ENCODE measurements around the gene LCE4A.

LCE4A gene

DNA sequence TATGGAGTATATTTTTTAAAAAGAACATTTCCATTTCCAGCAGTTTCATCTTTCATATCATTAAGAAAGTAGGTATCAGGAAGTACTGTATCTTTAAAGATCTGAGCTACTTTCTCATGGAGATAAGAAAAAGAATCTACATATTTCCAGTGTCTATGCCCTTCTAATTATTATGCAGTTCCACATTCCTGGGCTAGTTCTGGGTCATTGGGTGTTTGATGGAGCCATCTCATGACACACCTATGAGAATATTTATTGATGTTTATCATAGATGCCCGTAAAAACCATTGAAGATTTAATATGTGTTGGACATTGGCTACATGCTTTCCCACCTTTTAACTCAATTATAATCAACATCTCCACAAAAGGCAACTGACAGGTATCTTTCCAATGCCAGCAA, 21.0 kb downstream of the LCE4A start:
- DNase-seq (ENCODE audit: low read depth), result no peak
- TF ChIP-seq, protein P1, sequence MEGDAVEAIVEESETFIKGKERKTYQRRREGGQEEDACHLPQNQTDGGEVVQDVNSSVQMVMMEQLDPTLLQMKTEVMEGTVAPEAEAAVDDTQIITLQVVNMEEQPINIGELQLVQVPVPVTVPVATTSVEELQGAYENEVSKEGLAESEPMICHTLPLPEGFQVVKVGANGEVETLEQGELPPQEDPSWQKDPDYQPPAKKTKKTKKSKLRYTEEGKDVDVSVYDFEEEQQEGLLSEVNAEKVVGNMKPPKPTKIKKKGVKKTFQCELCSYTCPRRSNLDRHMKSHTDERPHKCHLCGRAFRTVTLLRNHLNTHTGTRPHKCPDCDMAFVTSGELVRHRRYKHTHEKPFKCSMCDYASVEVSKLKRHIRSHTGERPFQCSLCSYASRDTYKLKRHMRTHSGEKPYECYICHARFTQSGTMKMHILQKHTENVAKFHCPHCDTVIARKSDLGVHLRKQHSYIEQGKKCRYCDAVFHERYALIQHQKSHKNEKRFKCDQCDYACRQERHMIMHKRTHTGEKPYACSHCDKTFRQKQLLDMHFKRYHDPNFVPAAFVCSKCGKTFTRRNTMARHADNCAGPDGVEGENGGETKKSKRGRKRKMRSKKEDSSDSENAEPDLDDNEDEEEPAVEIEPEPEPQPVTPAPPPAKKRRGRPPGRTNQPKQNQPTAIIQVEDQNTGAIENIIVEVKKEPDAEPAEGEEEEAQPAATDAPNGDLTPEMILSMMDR (IDR thresholded peaks at IDR 0.05; ENCODE audit: low read depth, low read length, missing control alignments), result no peak
- H3K4me3 ChIP-seq (ENCODE audit: low read depth, low read length), result no peak overlapping the region

DNA sequence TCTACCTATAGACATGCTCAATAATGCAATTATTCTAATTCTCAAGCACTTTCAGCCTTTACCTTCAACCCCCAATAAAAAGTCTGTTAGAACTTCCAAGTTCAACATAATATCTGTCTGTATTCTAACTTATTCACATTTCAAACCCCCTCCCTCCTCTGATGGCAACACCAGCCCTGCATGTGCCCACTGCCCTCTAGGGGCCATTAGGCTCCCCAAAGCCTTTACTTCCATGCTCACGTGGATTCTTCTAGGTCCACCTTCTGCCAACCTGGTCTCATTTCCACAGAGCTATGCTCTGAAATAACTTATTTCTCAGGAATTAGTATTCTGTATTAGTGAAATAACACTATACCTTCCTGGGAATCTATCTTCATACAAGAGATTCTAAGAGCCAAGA, 27.7 kb downstream of the LCE4A start:
- no peak for DNase-seq (ENCODE audit: low read depth)
- TF ChIP-seq, protein P1 (IDR thresholded peaks at IDR 0.05; ENCODE audit: low read depth, low read length, missing control alignments), result peak; percentile 36
- H3K4me3 ChIP-seq (ENCODE audit: low read depth, low read length), result no peak overlapping the region

DNA sequence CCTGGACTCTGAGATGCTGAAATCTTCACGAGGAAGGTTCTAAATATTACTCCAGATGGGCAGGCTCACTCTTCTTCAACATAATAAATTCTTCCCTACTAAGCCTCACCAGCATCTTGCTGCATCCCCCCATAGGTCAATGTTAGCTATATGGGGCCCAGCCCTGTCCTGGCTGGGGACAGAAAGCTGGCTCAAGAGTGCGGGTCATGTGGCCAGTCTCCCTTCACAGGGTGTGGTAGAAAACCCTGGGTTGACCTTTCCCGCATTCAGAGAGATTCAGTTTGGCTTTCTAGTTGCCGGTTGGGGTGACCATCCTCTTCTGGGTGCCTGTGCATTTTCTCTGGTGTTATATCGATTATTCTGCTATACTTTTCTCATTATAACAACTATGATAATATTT, 30.0 kb downstream of the LCE4A start:
- no peak overlapping the region for H3K4me3 ChIP-seq (ENCODE audit: low read depth, low read length)
- TF ChIP-seq, protein P1 (IDR thresholded peaks at IDR 0.05; ENCODE audit: low read depth, low read length, missing control alignments), result no peak
- no peak for DNase-seq (ENCODE audit: low read depth)

DNA sequence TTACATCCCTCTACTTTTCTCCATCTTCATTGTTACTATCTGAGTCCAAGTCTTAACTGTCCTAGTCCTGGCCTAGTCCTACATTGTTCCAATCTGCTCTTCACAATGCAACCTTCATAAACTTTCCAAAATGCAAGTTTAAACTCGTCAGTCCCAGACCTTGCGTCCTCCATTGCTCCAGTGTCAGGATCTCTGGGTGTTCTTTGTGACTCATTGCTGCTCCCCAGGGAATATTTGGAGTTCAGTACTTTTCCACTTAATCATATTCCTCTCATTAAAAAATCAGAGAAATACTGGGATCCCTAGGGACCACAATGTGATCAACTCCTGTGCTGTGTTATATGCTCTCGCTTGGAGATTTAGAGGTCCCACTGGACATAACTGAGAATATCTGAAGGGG, 31.9 kb downstream of the LCE4A start:
- no peak for DNase-seq (ENCODE audit: low read depth)
- TF ChIP-seq, protein P1 (IDR thresholded peaks at IDR 0.05; ENCODE audit: low read depth, low read length, missing control alignments), result no peak
- no peak overlapping the region for H3K4me3 ChIP-seq (ENCODE audit: low read depth, low read length)

DNA sequence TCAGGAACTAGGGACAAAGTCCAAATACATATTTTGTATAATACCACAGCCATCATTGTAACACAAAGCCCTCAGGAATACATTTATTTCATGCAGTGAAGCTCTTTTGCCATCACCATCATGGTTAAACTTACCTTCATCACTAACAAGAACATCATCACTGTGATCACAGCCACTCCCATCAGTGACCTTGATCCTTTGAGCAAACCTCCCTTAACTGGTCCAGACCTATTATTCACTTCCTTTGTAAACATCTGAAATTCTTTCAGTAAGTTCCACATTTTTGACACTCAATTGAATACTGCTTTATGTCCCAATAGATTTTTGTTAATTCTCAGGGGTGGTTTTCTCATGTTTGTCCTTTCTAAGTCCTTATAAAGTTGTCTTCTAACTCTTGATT, 33.7 kb downstream of the LCE4A start:
- DNase-seq (ENCODE audit: low read depth), result no peak
- TF ChIP-seq, protein P1 (IDR thresholded peaks at IDR 0.05; ENCODE audit: low read depth, low read length, missing control alignments), result no peak
- H3K4me3 ChIP-seq (ENCODE audit: low read depth, low read length), result no peak overlapping the region

DNA sequence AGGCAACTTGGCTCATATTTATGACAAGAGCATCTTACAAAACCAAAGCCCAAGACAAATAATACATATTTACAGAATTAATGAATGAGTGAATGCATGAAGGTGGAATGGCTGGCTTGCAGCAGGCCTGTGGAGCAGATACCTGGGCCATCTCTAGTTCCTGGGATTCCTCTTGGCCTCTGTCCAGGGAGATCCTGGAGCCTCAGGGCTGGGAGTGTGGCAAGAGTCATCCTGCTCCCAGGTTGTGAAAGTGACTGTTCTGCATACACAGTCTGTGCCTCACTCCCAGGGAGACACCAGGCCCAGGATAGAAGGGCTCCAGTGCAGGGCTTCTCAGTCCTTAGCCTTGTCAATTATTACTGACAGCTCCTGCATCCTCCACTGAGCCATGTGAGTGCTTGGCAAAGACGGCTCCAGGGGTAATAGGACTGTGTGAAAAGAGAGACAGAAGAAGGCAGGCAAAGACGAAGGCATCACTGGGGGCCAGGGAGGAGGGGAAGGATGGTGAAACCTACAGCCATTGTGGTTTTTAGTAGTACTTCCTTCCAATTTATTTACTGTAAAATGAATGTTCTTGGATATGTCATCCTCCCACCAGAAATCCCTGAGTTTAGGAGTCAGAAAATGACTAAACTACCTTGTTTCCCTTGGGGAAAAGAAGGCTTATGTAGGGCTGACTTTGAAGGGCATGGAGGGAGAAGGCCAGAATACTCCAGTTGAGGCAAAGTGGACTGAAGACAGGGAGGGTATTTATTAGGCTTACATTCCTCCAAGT, 35.6 kb downstream of the LCE4A start:
- TF ChIP-seq, protein P1 (IDR thresholded peaks at IDR 0.05; ENCODE audit: low read depth, low read length, missing control alignments), result no peak
- no peak for DNase-seq (ENCODE audit: low read depth)
- no peak overlapping the region for H3K4me3 ChIP-seq (ENCODE audit: low read depth, low read length)

DNA sequence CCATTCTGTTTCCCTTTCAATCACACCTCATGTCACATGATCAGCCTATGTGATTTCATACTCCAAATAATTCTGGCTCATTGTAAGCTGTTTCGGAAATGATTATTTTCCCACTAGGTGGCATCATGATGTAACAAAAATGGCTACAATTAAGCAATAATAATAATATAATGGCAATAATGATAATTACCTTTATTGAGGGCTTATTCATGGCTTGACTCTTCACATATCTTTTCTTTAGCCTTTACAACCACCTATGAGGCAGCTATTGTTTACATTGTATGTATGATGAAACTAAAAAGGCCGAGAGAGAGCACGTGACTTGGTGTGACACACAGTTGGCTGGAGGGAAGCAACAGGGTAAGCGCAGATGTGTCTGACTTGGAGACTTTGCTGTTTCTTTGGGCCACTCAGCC, 37.3 kb downstream of the LCE4A start:
- TF ChIP-seq, protein P1 (IDR thresholded peaks at IDR 0.05; ENCODE audit: low read depth, low read length, missing control alignments), result no peak
- no peak for DNase-seq (ENCODE audit: low read depth)
- no peak overlapping the region for H3K4me3 ChIP-seq (ENCODE audit: low read depth, low read length)

Measured in GM12864 (cell line).